NCI-H1930 (cell line): Measurements from ENCODE around the gene HS3ST4.
A peak's percentile ranks its signal among the peaks of the same experiment; 100 is the strongest.

Experiments used
- DNase-seq, 2 experiments: peaks; one replicate each; lab custom pipeline; 2025; lab: John Stamatoyannopoulos, UW

HS3ST4 gene

DNA sequence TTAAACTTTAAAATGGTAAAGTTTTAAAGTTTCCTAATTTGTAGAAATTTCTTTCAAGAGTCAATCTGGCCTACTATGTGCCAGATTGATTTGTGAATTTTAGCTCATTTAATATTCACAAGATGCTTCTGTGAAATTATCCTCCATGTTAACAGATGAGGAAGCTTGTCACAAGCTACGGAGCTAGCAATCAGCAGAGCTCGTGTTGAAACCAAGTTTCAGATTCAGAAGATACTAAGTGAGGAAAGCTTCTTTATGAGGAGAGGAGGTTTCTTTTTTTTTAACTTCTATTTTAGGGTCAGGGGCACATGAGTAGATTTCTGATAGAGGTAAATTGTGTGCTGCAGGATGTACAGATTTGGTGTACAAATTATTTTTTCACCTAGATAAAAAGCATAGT is 135.9 kb downstream of the HS3ST4 start:
- DNase-seq, result no peak

DNA sequence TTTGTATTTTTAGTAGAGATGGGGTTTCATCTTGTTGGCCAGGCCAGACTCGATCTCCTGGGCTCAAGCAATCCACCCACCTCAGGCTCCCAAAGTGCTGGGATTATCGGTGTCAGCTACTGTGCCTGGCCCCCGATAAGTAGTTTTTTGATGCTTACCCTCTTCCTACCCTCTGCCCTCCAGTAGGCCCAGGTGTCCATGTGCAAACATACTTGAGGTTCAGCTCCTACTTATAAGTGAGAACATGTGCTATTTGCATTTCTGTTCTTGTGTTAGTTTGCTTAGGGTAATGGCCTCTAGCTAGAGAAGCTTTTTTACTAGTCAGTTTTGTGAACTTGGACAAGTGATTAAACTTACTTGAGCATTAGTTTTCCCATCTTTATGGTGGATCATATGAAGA is 136.8 kb downstream of the HS3ST4 start:
- no peak for DNase-seq

DNA sequence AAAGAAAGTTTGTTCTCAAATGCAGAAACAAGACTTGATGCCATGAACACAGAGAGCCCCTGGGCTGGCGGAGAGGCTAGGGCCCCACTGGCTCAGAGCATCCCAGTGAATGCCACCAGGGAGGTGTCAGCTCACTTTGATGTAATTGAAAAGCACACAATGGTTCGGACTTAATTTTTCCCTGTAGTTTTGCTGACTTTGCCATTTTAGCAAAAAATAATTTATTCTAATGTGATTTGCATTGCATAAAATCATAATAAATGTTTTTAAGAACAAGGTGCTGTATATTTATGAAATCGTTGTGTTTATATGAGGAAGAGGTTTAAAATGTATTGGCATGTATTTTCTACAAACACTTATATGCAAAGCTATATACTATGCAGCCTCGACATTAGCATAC is 140.5 kb downstream of the HS3ST4 start:
- no peak for DNase-seq

DNA sequence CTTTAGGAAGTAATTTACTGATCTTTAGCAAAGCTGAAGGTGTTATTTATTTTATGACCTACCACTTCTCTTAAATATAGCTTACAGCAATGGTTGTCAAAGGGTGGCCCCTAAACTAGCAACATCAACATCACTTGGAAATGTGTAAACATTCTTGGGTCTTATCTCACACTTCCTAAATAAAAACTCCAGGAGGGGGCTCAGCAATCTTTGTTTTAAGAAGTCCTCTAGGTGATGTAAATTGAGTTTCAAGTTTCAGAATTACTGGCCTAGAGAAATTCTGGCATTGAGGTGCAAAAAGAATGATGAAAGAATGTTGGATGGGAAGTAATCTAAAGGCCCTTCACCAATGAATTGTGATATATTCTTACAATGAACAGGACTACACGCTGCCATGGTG is 142.3 kb downstream of the HS3ST4 start:
- DNase-seq, result no peak

DNA sequence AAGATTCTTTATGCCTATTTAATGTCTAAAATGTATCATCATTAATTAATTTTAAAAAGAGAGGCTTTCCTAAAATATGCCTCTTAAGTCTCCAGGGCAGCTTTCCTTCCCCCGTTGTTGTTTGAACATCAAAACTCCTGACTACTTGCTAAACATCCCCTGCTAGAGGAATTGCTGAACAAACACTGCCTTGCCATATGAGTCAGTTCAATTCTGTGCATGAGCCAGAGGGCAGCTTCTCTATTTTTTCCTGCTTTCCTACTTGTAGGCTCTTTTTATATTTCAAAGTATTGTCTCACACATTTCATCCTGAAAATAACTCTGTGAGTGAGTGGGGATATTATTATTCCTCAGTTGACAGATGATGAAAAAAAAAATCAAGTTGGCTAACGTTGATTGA is 143.4 kb downstream of the HS3ST4 start:
- no peak for DNase-seq

DNA sequence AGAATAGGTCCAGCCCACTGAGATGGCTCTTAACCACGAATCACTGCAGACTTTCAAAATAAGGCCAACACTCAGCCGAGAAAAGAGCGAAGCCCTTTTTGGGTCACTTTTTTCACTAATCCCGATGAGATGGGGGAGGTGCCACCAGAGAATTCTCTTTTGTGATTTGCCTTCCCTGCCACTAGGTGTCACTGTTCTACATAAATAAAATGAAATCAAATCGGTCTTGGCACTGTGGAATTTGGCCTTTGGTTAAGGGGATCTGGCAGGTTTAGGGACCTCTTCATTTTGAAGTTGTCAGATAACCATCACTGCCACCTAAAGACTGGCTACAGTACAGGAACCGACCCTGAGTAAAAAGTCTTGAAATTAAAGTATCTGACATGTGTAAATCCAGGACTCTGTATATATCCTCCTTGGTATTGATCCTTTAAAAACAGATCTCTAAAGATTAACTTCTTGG is 147.0 kb downstream of the HS3ST4 start:
- peak; percentile 42 to 56 for DNase-seq

DNA sequence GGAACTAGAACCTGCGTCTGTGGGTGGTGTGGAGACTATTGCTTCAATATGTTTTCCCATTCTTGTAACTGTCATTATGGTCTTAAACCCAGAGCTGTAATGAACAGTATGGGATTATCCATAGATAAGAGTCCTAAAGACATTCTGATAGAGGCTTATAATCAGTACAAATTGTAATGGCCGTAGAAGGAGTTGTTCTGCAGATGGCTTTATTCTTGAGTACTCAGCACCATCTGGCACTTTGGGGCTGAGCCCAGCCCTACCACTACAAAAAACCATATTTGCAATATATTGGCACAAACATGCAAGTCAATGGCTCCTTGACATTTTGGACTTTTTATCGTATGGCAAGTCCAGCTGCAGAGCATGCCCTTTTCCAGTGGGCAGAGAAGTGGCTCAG is 150.0 kb downstream of the HS3ST4 start:
- no peak for DNase-seq

DNA sequence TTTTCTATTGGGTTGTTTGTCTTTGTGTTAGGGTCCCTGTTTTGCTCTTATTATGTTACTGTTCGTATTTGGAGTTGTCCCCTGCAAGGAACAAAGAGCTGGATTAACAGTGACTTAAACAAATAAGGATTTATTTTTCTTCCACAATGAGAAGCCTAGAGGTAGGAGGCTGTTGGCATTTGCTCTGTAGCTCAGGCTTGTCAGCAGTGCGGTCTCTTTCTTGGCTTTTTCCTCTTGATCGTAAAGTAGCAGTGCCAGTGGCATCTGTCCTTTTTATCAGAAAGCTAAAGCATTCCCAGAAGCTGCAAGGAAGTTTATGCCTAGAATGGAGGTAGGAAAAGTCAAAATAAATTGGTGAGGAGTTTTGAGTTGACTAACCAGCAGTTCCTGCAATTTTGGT is 154.1 kb downstream of the HS3ST4 start:
- no peak for DNase-seq

DNA sequence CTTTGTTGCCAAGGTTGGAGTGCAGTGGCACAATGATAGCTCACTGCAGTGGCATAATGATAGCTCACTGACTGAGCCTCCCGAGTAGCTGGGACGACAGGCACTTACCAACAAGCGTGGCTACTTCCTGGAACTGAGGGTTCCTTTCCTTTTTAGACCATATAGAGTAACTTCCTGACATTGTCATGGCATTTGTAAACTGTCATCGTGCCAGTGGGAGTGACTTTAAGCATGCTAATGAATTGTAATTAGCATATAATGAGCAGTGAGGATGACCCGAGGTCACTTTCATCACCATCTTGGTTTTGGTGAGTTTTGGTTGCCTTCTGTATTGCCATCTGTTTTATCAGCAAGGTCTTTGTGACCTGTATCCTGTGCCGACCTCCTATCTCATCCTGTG is 162.4 kb downstream of the HS3ST4 start:
- DNase-seq, result no peak

DNA sequence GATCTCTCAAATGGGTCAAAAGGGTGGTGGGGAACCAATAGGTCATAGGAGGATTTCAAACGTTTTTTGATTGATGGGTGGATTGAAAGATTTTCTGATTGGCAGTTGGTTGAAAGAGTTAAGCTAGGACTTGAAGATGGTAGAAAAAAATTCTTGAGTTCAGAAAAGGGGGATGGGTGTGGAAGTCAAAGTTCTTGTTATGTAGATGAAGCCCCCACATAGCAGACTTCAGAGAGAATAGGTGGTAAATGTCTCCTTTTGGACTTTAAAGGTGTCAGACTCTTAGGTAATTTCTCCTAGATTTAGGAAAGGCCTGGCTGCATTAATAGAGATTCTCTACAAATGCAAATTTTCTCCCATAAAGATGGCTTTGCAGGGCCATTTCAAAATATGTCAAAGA is 163.3 kb downstream of the HS3ST4 start:
- no peak for DNase-seq

DNA sequence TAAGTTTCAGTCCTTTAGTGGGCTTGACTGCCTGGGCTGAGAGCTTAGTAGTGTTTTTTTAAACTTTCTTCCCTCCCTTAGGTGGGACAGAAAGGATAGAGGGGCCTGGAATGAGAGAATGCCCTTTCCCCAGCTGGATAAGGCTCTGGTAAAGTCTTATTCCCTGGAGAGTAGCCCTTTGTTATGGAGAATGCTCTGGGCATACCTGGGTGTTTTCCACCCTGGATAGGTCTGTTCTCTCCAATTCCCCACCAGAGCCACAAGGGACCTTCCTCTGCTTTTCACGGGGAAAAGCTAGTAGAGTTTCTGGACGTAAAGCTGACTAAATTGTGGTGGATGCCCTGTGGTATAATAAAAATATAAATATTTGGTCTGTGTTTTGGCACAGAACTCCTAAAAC is 164.1 kb downstream of the HS3ST4 start:
- no peak for DNase-seq

DNA sequence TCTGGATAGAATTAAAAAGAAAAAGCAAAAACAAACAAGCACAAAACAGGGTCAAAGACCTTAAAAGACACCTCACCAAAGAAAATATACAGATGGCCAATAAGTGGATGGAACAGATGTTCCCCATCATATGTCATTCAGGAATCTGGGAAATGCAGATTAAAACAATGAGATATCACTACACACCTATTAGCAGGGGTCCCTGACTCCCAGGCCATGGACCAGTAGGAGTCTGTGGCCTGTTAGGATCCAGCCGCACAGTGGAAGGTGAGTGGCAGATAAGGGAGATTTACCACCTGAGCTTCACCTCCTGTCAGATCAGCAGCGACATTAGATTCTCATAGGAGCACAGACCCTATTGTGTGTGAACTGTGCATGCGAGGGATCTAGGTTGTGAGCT is 167.9 kb downstream of the HS3ST4 start:
- no peak for DNase-seq

DNA sequence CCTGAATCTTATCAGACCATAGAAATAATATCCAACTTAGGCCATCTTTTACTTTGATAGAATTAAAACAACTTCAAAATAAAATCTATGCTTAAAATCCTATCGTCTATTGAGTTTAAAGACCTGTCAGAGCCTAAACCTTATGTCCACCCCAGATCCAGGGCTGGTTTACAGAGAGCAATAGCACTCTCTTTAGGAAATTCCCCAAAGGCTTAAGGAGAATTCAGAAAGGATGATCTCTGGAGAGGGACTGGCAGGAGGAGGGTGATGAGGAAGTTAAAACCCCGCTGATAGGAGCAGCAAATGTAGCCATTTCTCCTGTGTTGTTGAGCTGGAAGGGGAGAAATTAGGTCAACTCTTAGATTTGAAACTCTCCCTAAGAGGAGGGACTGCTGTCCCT is 175.3 kb downstream of the HS3ST4 start:
- DNase-seq, result no peak

DNA sequence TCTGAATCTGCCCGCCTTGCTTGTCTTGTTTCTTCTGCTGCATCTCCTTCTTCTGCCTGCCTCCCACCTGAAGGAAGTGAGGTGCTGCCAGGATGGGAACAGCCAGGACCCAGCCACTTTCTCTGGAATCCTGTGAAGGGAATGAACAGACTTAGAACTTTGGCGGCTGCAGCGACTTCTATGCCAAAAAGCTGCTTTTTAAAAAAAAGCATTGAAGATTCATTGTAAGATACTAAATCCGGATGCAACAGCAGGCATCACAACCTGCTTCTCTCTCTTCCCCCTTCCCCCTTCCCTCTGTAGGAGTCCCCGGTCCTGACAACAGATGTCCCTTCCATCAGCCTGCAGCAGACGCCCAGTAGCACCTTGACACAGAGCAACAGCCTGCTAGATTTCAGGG is 176.3 kb downstream of the HS3ST4 start:
- DNase-seq, result no peak

DNA sequence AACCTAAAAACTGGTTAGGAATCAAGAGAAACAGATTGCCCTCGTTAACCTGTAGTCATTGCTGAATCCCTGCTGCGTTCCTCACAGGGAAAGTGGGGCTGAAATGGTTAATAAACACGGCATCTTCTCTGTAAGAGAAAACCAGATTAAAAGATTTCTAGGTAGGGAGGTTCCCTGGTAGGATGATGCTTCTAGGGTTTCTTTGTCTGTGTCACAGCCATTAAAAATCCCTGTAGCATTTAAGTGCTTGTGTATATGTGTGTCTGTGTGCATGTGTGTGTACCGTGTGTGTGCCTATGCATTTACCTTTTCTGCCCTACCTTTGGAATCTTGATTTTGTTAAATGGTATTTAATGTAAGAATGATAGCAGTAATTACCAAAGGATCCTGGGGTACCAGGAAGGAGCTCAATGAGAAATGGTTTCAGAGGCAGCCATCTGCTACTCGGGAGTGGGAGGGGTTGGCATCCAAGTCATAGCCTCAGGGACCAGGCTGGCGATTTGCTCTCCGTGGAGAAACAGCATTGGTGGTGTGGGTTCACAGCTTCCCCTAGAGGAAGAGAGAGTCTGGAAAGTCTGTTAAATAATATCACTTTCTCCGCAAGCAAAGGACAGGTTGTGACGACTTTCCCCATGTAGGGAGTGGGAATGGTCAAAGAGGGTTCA is 177.1 kb downstream of the HS3ST4 start:
- DNase-seq, result no peak

DNA sequence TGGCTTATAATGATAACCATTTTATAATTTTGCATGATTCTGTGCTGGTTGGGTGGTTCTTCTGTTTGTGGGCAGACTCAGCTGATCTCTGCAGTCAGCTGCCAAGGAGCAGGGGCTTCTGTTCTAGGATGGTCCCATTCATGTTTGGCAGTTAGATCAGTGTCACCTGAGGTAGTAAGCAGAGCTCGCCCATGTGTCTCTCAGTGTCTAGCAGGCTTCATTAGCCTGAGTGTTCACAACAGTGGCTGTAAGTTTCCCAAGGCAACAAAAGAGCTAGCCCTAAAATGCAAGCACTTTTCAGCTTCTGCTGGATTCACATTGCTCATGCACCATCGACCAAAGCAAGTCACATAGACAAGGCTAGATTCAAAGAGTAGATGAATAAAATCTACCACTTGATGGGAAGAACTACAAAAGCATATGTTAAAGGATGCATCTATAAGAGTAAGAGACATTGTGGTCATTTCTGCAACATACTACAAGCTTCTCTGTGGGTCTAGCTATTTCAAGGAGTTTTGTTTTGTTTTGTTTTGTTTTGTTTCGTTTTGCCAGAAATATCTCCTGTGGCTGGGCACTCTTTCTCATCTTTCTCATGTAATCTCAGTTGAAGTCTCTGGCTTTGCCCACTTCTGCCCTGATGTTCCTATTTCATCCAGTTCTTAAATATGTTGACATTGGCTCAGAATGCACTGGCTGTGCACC is 180.8 kb downstream of the HS3ST4 start:
- no peak for DNase-seq

DNA sequence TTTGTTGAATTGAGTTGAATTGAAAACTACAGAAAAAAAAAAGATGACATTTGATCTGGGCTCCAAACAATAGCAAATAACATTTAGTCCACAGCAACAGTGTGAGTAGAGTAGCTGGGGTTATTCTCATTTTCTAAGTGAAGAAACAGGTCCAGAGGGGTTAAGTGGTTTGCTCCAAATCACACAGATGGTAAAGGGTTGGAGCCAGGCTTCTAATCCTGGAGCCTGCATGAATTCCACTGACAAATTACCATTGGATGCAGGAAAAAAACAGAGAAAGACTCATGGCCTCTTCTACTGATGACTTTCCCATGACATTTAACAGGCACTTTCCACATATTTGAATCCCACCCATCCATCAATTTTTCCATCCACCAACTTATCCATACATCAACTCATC is 182.4 kb downstream of the HS3ST4 start:
- DNase-seq, result no peak

DNA sequence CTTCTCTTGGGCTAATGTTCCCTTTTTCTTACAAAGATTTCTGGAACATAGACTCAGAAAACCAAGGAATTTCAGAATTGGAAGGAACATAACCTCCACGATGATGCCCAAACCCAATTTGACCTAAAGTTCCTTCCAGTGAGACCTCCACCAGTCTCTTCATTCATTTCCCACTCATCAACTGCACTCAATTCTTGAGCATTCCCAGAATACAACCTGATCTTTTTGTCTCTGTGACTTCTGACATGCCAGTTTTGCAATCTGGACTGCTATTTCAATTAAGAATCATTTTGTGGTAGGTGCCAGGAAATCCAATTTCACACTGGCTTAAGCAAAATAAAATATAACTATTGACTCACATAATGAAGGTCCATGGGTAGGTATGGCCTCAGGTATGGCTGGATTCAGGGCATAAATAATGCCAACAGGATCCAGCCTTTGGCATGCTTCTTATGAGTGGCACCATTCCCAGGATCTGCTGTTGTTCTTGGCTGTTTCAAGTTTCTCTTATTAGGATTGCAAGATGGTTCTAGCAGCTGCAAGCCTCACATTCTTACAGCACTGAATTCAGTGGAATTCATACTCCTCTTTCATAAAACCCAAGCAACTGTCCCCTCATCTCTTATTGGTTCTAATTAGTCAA is 184.3 kb downstream of the HS3ST4 start:
- DNase-seq, result no peak

DNA sequence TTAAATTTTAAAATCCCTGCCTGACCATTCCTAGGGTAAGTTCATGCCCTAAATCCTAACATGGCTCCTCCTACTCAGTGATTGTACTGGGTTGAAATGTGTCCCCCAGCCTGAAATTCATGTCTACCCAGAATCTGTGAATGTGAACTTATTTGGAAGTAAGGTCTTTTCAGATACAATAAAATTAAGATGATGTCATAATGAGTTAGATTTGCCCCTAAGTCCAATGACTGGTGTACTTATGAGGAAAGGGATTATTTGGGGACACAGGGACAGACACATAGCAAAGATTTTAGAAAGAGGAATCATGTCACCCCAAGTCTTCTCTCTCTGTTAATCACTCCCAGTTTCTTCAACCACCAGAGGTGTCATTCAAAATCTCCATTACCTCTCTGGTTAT is 185.3 kb downstream of the HS3ST4 start:
- DNase-seq, result no peak

DNA sequence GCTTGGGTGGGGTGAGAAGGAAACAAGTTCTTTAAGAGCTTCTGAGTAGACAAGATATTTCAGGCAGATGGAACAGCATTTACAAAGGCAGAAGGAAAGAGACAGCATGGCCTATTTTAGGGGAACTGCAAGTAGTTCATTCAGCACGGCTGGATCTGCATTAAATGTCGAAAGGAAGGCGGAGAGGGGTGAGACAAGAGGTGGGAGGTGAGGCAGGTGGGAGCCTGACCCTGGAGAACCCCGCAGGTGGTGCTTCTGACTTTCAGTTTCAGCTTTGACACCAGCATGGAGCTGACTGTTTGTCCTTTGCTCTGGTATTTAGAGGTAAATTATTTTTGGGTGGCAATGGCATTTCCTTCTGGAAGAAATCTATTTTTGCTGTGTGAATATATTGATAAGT is 194.8 kb downstream of the HS3ST4 start:
- DNase-seq, result no peak

DNA sequence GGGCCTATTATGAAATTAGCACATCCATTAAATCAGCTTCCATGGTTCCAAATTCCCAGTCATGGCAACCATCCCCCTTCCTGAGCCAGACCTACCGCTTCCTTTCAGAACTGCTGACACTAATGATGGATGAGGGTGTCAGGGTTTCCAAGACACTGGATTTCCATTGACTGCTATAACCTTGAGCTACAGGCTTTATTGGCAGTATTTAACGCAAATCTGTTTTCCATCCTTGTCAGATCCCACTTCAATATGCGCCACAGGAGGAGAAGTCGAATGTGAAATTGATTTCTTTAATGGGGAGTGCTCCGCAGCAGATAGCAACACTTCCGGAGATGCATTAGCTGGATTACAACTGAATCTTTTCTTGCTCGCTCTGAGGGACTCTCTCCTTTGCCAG is 197.1 kb downstream of the HS3ST4 start:
- no peak for DNase-seq

DNA sequence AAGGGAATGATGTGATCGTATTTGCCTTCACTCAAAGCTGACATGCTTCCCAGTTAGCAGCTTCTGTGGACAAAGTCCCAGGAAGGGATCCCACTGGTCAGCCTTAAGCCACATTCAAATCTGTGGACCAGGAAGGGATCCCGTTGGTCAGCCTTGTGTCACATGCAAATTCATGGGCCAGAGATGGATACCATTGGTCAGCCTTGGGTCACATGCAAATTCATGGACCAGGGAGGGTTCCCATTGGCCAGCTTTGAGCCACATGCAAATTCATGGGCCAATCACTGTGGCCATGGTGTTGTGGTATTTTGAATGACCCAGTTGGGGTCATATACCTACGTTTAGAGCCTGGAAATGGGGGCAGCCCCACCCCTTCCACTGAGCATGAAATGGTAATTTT is 201.6 kb downstream of the HS3ST4 start:
- no peak for DNase-seq

DNA sequence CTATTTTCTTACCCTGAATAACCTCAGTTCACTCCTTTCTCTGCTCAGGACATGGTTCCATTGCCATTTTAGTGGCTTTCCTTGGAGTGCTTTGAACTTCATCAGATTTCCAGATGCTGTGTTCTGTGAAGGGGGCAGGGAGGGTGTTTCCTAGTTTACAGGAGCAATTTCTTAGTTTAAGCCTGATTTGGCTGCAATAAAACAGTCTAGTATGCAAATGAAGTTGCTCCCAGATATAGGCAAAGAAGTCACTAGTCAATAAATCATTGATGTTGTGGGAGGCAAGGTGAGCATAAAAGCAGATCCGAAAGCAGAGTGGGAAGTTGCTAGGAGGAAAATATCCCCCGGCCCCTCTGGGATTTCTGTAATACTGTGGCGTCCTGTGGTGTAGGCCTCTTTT is 202.3 kb downstream of the HS3ST4 start:
- no peak for DNase-seq

DNA sequence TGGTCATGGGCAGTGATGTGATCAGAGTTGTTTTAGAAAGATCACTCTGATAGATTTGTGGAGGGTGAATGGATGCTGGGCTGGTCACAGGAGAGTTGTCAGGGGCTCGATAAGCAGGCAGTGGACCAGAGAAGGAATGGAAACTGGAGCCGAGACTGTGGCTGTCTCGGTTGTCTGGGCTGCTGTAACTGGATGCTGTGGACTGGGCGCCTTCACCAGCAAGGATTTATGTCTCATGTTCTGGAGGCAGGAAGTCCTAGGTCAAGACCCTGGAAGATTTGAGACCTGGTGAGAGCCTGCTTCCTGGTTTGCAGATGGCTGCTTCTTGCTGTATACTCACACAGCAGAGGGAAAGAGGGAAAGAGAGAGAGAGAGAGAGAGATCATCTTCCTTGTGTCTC is 203.6 kb downstream of the HS3ST4 start:
- no peak for DNase-seq
